GM23338 (cell line): Measurements from ENCODE around the gene CASQ1.

Experiments
- CREB1 ChIP-seq: fragments of 250-450 bp; sonication (Bioruptor Pico); IDR thresholded peaks from 2 replicates; pipeline ENCODE4 v1.5.0; 2020; ENCODE audit warnings: low read depth, mild to moderate bottlenecking, moderate library complexity
- EZH2 ChIP-seq: fragments of 200-600 bp; sonication (generic); IDR thresholded peaks from one replicate; pipeline ENCODE4 v1.8.0; 2017; ENCODE audit warnings: antibody characterized with exemption, mild to moderate bottlenecking, low read depth; ENCODE audit not compliant: unreplicated experiment
- POLR2AphosphoS5 ChIP-seq: IDR thresholded peaks from 2 replicates; pipeline ENCODE4 v1.6.1; 2016; ENCODE audit warnings: antibody characterized with exemption, low read depth
- ZNF331 ChIP-seq: fragments of 250-450 bp; sonication (Bioruptor Pico); IDR thresholded peaks from 2 replicates; pipeline ENCODE4 v1.5.0; 2020; ENCODE audit warnings: low read depth, mild to moderate bottlenecking, moderate library complexity
- TF ChIP-seq, protein P1 (sequence below): IDR thresholded peaks from one replicate; pipeline ENCODE4 v1.6.1; 2018; ENCODE audit warnings: antibody characterized with exemption; ENCODE audit not compliant: unreplicated experiment
- TF ChIP-seq, protein P2 (sequence below), 2 experiments: fragments of 200-600 bp in 1 of 2; sonication (generic) in 1 of 2; conservative IDR thresholded peaks; 2 replicates each; pipeline versions ENCODE4 v1.5.1 to v1.6.1; 2016 to 2017; ENCODE audit warnings: antibody characterized with exemption in 2 of 2, low read depth in 2 of 2, mild to moderate bottlenecking in 2 of 2, moderate library complexity in 1 of 2
- TF ChIP-seq, protein P3 (sequence below): IDR thresholded peaks from 2 replicates; pipeline ENCODE4 v1.6.1; 2016; ENCODE audit warnings: antibody characterized with exemption

DNA sequence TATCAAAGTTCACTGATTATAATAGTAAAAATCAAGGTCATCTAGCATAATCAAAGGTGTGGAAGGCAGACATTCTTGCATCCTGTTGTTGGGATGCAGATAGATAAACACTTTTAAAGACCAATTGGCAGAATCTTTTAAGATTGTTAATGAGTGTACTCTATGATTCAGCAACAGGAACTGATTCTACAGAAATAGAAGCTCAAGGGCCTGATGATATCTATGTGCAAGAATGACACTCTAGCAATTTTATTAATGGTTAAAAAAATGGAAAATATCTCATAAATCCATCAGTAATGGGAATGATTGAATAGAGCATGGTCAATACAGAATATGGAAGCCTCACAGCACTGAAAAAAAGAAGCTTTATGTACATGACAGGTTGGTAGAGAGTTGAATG lies 41.1 kb upstream of the CASQ1 start:
- TF ChIP-seq, protein P1, sequence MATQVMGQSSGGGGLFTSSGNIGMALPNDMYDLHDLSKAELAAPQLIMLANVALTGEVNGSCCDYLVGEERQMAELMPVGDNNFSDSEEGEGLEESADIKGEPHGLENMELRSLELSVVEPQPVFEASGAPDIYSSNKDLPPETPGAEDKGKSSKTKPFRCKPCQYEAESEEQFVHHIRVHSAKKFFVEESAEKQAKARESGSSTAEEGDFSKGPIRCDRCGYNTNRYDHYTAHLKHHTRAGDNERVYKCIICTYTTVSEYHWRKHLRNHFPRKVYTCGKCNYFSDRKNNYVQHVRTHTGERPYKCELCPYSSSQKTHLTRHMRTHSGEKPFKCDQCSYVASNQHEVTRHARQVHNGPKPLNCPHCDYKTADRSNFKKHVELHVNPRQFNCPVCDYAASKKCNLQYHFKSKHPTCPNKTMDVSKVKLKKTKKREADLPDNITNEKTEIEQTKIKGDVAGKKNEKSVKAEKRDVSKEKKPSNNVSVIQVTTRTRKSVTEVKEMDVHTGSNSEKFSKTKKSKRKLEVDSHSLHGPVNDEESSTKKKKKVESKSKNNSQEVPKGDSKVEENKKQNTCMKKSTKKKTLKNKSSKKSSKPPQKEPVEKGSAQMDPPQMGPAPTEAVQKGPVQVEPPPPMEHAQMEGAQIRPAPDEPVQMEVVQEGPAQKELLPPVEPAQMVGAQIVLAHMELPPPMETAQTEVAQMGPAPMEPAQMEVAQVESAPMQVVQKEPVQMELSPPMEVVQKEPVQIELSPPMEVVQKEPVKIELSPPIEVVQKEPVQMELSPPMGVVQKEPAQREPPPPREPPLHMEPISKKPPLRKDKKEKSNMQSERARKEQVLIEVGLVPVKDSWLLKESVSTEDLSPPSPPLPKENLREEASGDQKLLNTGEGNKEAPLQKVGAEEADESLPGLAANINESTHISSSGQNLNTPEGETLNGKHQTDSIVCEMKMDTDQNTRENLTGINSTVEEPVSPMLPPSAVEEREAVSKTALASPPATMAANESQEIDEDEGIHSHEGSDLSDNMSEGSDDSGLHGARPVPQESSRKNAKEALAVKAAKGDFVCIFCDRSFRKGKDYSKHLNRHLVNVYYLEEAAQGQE: no peak
- TF ChIP-seq, protein P2, sequence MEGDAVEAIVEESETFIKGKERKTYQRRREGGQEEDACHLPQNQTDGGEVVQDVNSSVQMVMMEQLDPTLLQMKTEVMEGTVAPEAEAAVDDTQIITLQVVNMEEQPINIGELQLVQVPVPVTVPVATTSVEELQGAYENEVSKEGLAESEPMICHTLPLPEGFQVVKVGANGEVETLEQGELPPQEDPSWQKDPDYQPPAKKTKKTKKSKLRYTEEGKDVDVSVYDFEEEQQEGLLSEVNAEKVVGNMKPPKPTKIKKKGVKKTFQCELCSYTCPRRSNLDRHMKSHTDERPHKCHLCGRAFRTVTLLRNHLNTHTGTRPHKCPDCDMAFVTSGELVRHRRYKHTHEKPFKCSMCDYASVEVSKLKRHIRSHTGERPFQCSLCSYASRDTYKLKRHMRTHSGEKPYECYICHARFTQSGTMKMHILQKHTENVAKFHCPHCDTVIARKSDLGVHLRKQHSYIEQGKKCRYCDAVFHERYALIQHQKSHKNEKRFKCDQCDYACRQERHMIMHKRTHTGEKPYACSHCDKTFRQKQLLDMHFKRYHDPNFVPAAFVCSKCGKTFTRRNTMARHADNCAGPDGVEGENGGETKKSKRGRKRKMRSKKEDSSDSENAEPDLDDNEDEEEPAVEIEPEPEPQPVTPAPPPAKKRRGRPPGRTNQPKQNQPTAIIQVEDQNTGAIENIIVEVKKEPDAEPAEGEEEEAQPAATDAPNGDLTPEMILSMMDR (conservative IDR thresholded peaks at IDR 0.05; ENCODE audit: low read depth in 2 of 2): no peak
- TF ChIP-seq EZH2 (no peak), ZNF331 (no peak), POLR2AphosphoS5 (no peak), CREB1 (CRISPR knock-in tag) (no peak)
- TF ChIP-seq, protein P3, sequence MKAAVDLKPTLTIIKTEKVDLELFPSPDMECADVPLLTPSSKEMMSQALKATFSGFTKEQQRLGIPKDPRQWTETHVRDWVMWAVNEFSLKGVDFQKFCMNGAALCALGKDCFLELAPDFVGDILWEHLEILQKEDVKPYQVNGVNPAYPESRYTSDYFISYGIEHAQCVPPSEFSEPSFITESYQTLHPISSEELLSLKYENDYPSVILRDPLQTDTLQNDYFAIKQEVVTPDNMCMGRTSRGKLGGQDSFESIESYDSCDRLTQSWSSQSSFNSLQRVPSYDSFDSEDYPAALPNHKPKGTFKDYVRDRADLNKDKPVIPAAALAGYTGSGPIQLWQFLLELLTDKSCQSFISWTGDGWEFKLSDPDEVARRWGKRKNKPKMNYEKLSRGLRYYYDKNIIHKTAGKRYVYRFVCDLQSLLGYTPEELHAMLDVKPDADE: no peak
